HepG2 (cell line): Measurements from ENCODE around the gene RPH3AL. TPM values are rescaled to one million over a fixed set of nuclear protein-coding genes. Genes with fewer than 3 reads are reported as not detected.

ENCODE experiments used
- DBP ChIP-seq: sonication (generic); formaldehyde crosslinking; IDR thresholded peaks from 2 replicates; pipeline ENCODE4 v1.4.0; 2020; ENCODE audit warnings: missing genetic modification reagents; ENCODE audit errors: not compliant biosample characterization
- ETV5 ChIP-seq: IDR thresholded peaks from 2 replicates; pipeline ENCODE4 v1.6.1; 2018; ENCODE audit warnings: missing biosample characterization, missing genetic modification reagents, inconsistent platforms, borderline replicate concordance
- FIP1L1 ChIP-seq: fragments of 200-400 bp; formaldehyde crosslinking; IDR thresholded peaks from 2 replicates; pipeline ENCODE4 v1.6.1; 2018; ENCODE audit warnings: low read depth, mild to moderate bottlenecking, low read length, moderate library complexity, borderline replicate concordance; ENCODE audit not compliant: insufficient read depth
- GABPA ChIP-seq, 2 experiments: IDR thresholded peaks; 2 replicates each; pipeline ENCODE4 v1.6.1; 2011 to 2016; ENCODE audit warnings: low read depth in 2 of 2, low read length in 1 of 2, missing biosample characterization in 1 of 2, missing genetic modification characterization in 1 of 2
- PATZ1 ChIP-seq: sonication (generic); formaldehyde crosslinking; IDR thresholded peaks from 2 replicates; pipeline ENCODE4 v1.4.0; 2020; ENCODE audit warnings: missing genetic modification reagents
- PREB ChIP-seq: sonication (generic); formaldehyde crosslinking; IDR thresholded peaks from 2 replicates; pipeline ENCODE4 v1.4.0; 2020; ENCODE audit warnings: missing genetic modification reagents
- SOX6 ChIP-seq, 2 experiments: fragments of 450-650 bp in 1 of 2; sonication (generic) in 1 of 2; formaldehyde crosslinking in 1 of 2; IDR thresholded peaks; 2 replicates each; pipeline versions ENCODE4 v1.4.0 to v1.6.1; 2017 to 2020; ENCODE audit warnings: antibody characterized with exemption in 1 of 2, mild to moderate bottlenecking in 1 of 2, missing genetic modification reagents in 1 of 2
- SP140L ChIP-seq: sonication (generic); formaldehyde crosslinking; IDR thresholded peaks from 2 replicates; pipeline ENCODE4 v1.4.0; 2020; ENCODE audit warnings: missing genetic modification reagents, borderline replicate concordance
- TRAFD1 ChIP-seq: sonication (generic); formaldehyde crosslinking; IDR thresholded peaks from 2 replicates; pipeline ENCODE4 v1.5.1; 2020; ENCODE audit warnings: missing genetic modification reagents, mild to moderate bottlenecking, borderline replicate concordance
- YEATS2 ChIP-seq: sonication (generic); formaldehyde crosslinking; IDR thresholded peaks from 2 replicates; pipeline ENCODE4 v1.4.0; 2020; ENCODE audit warnings: missing genetic modification reagents, borderline replicate concordance
- ZFP36 ChIP-seq: fragments of 150-350 bp; IDR thresholded peaks from 2 replicates; pipeline ENCODE4 v1.6.1; 2018; ENCODE audit warnings: borderline replicate concordance, low read length, low read depth; ENCODE audit not compliant: partially characterized antibody
- ZNF546 ChIP-seq: sonication (generic); formaldehyde crosslinking; conservative IDR thresholded peaks from 2 replicates; pipeline ENCODE4 v1.8.1; 2023; ENCODE audit warnings: mild to moderate bottlenecking, missing genetic modification reagents
- ZNF563 ChIP-seq: sonication (generic); formaldehyde crosslinking; IDR thresholded peaks from 2 replicates; pipeline ENCODE4 v1.8.0; 2022; ENCODE audit warnings: mild to moderate bottlenecking, moderate library complexity, missing genetic modification reagents
- polyA plus RNA-seq, 8 experiments: library from polyadenylated mRNA; depleted of rRNA in 3 of 8; stranded (reverse) in 7 of 8; unstranded in 1 of 8; fragments of >200 nt; fragmentation: Illumina TruSeq in 4 of 8; extraction: Trizol in 4 of 8; gene quantifications; 2 replicates each; pipeline versions ENCODE4 v1.2.1 to v1.2.3, GENCODE V29; 2011 to 2016; ENCODE audit warnings: low read depth in 4 of 8, missing spikeins in 1 of 8, mixed read lengths in 1 of 8; ENCODE audit not compliant: insufficient read depth in 1 of 8
- total RNA-seq, 5 experiments: library from RNA; depleted of rRNA; stranded (reverse); fragments of >200 nt; fragmentation: Illumina TruSeq; extraction: Trizol; gene quantifications; 2 replicates each; pipeline ENCODE4 v1.2.3, GENCODE V29; 2016; ENCODE audit warnings: low read depth in 1 of 5
- TF ChIP-seq, protein P1 (sequence below): sonication (generic); formaldehyde crosslinking; IDR thresholded peaks from 2 replicates; pipeline ENCODE4 v1.8.1; 2023; ENCODE audit warnings: mild to moderate bottlenecking, inconsistent platforms, moderate library complexity, missing genetic modification reagents, borderline replicate concordance
- TF ChIP-seq, protein P2 (sequence below): sonication (generic); formaldehyde crosslinking; IDR thresholded peaks from 2 replicates; pipeline ENCODE4 v1.5.0; 2020; ENCODE audit warnings: mild to moderate bottlenecking, missing genetic modification reagents

Gene RPH3AL
- total and polyA plus RNA-seq, 2 of the 13 experiments (the other 11 are each of a cell fraction or from before 2014, with no cell fraction given) = 7.8 to 16.4 TPM

DNA sequence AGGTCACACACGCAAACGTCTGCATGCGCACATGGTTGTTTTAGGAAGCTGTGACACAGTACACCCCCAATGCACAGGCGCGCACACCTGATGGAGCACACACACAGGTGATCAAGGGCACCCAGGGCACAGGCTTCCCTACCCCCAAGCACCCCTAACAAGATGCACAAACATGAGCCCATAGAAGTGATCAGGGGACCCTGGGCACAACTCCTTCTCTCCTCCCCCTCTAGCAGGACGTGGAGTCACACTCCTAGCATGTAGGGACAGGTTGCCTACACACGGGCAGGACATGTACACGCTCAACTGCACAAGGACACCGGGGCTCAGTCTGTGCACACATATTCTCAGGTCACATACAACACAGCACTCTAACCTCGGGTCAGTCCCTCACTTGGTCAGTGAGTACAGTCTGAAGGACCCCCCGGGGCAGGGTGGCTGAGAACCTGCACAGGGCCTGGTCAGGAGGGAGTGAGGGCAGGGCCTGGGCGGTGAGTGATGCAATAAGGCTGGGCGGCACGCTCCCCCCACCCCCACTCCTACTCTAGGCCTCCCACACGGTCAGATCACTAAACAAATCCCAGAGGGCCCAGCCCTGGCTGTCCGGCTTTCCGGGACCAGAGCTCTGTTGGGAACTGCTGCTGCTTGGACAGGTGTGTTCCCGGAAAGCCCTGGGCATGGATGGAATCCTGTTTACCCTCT, 170.4 kb downstream of the RPH3AL start (continued):
- TF ChIP-seq FIP1L1 (no peak), ETV5 (CRISPR knock-in tag) (no peak), SOX6 (IDR thresholded peaks at IDR 0.05) (no peak), SOX6 (CRISPR knock-in tag; IDR thresholded peaks at IDR 0.05) (peak; percentile 46), ZNF563 (CRISPR knock-in tag) (no peak), SP140L (CRISPR knock-in tag) (no peak), PREB (no peak), GABPA (IDR thresholded peaks at IDR 0.05; ENCODE audit: low read depth, low read length) (no peak), GABPA (CRISPR knock-in tag; IDR thresholded peaks at IDR 0.05; ENCODE audit: low read depth) (no peak), TRAFD1 (no peak), DBP (no peak), YEATS2 (CRISPR knock-in tag) (no peak), ZNF546 (CRISPR knock-in tag) (no peak), PATZ1 (CRISPR knock-in tag) (peak; percentile 89), ZFP36 (no peak)
- TF ChIP-seq, protein P1, sequence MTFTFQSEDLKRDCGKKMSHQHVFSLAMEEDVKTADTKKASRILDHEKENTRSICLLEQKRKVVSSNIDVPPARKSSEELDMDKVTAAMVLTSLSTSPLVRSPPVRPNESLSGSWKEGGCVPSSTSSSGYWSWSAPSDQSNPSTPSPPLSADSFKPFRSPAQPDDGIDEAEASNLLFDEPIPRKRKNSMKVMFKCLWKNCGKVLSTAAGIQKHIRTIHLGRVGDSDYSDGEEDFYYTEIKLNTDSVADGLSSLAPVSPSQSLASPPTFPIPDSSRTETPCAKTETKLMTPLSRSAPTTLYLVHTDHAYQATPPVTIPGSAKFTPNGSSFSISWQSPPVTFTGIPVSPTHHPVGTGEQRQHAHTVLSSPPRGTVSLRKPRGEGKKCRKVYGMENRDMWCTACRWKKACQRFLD (CRISPR knock-in tag) = no peak
- TF ChIP-seq, protein P2, sequence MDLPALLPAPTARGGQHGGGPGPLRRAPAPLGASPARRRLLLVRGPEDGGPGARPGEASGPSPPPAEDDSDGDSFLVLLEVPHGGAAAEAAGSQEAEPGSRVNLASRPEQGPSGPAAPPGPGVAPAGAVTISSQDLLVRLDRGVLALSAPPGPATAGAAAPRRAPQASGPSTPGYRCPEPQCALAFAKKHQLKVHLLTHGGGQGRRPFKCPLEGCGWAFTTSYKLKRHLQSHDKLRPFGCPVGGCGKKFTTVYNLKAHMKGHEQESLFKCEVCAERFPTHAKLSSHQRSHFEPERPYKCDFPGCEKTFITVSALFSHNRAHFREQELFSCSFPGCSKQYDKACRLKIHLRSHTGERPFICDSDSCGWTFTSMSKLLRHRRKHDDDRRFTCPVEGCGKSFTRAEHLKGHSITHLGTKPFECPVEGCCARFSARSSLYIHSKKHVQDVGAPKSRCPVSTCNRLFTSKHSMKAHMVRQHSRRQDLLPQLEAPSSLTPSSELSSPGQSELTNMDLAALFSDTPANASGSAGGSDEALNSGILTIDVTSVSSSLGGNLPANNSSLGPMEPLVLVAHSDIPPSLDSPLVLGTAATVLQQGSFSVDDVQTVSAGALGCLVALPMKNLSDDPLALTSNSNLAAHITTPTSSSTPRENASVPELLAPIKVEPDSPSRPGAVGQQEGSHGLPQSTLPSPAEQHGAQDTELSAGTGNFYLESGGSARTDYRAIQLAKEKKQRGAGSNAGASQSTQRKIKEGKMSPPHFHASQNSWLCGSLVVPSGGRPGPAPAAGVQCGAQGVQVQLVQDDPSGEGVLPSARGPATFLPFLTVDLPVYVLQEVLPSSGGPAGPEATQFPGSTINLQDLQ (CRISPR knock-in tag) = no peak
